ENCODE data around the gene MRPL4. TPM values are rescaled to one million over a fixed set of nuclear protein-coding genes. Genes with fewer than 3 reads are reported as not detected.
A peak's percentile ranks its signal among the peaks of the same experiment; 100 is the strongest.

The MRPL4 gene
- total RNA-seq, 4 donors from 2014 or later: 18.2 to 56.9 (median 31.1) TPM

DNA sequence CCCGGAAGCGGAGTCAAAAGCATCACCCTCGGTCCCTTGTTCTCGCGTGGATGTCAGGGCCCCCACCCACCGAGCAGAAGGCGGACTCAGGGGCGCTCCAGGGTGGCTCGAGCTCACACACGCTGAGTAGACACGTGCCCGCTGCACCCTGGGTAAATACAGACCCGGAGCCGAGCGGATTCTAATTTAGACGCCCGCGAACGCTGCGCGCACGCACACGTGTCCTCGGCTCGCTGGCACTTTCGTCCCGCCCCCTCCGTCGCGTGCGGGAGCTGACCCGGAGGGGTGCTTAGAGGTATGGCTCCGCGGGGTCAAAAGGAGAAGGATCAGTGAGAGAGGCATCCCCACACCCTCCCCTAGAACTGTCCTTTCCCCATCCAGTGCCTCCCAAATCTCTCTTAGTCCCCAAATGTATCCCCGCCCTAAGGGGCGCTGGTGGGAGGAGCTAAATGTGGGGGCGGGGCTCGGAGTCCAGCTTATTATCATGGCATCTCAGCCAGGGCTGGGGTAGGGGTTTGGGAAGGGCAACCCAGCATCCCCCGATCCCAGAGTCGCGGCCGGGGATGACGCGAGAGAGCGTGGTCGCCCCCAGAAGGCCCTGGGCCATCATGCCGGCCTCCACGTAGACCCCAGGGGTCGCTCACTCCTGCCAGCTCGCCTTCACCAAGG is 37.3 kb downstream of the MRPL4 start:
- DNase-seq: no peak
- Histone ChIP-seq H3K9me3 (no peaks in the 10 kb centered on the region), H3K4me3 (peak overlapping the region in 1 of 2 donors; percentile 11), H3K27ac (no peak overlapping the region), H3K36me3 (no peaks in the 10 kb centered on the region), H3K4me1 (peaks cover 0 to 31% of the 10 kb centered on the region in 2 donors), H3K27me3 (peaks cover 39 to 54% of the 10 kb centered on the region in 2 donors)
- TF ChIP-seq, protein P1, sequence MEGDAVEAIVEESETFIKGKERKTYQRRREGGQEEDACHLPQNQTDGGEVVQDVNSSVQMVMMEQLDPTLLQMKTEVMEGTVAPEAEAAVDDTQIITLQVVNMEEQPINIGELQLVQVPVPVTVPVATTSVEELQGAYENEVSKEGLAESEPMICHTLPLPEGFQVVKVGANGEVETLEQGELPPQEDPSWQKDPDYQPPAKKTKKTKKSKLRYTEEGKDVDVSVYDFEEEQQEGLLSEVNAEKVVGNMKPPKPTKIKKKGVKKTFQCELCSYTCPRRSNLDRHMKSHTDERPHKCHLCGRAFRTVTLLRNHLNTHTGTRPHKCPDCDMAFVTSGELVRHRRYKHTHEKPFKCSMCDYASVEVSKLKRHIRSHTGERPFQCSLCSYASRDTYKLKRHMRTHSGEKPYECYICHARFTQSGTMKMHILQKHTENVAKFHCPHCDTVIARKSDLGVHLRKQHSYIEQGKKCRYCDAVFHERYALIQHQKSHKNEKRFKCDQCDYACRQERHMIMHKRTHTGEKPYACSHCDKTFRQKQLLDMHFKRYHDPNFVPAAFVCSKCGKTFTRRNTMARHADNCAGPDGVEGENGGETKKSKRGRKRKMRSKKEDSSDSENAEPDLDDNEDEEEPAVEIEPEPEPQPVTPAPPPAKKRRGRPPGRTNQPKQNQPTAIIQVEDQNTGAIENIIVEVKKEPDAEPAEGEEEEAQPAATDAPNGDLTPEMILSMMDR (IDR thresholded peaks at IDR 0.05): no peak
- no peak for TF ChIP-seq POLR2A (IDR thresholded peaks at IDR 0.05)
- intact Hi-C loops (cut with DNase I; ENCODE audit: low total_unique reads): no loop called here

DNA sequence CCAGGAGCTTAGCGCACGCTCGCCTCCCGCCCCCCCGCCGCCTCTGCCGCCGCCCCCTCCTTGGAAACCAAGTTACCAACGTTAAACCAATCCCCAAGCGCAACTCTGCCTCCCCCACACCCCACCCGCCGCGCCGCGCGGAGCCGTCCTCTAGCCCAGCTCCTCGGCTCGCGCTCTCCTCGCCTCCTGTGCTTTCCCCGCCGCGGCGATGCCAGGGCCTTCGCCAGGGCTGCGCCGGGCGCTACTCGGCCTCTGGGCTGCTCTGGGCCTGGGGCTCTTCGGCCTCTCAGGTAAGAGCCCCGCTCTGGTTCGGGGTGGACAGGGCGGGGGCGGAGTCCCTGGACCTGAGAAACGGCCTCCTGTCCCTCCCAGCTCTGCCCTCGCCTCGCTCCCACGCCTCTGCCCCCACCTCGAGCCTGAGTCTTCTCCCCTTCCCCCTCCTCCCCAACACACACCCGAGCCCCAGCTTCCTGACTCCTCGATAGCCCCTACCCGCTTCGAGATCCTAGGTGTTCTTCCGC is 37.9 kb downstream of the MRPL4 start, which contains the start of gene ICAM5:
Gene ICAM5, plus strand, starts transcription at position 117 of the 521 bp plus-strand sequence. Its CDS starts 92 bp downstream, at position 209.
- no peaks in the 10 kb centered on the region for H3K9me3 ChIP-seq
- peaks cover 39 to 60% of the 10 kb centered on the region in 2 donors for H3K27me3 ChIP-seq
- H3K4me3 ChIP-seq: peak within 1 kb of the TSS in 1 of 2 donors; percentile 11
- intact Hi-C loops (cut with DNase I; ENCODE audit: low total_unique reads): no loop called here
- H3K27ac ChIP-seq: no peak within 1 kb of the TSS
- DNase-seq: no peak
- H3K36me3 ChIP-seq: no peaks in the 10 kb centered on the region
- TF ChIP-seq POLR2A (IDR thresholded peaks at IDR 0.05): no peak
- TF ChIP-seq, protein P1 (IDR thresholded peaks at IDR 0.05): no peak
- H3K4me1 ChIP-seq: peaks cover 0 to 31% of the 10 kb centered on the region in 2 donors

DNA sequence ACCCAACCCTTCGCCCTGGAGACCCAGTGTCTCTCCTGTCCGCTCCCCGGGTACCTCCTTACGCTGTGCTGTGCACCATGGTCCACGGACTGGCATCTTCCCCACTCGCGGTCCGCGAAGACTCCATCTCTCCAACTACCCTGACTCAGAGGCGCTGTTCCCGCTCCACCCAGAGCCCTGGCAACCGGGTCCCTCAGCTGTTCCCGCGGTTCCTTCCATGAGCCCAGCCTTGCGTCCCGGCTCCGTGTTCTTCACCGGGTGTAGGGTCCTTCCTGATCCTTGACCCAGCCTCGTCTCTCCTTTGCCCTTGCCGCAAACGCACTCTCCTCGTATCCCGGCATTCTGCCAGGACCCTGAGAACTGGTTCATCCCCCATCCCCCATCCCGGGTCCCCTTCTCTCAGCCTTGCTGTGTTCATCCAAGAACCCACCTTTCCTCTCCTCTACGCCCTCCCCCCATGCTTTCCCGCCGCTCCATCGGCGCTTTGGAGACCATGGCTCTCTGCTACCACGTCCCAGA is 38.4 kb downstream of the MRPL4 start:
- H3K9me3 ChIP-seq: no peaks in the 10 kb centered on the region

DNA sequence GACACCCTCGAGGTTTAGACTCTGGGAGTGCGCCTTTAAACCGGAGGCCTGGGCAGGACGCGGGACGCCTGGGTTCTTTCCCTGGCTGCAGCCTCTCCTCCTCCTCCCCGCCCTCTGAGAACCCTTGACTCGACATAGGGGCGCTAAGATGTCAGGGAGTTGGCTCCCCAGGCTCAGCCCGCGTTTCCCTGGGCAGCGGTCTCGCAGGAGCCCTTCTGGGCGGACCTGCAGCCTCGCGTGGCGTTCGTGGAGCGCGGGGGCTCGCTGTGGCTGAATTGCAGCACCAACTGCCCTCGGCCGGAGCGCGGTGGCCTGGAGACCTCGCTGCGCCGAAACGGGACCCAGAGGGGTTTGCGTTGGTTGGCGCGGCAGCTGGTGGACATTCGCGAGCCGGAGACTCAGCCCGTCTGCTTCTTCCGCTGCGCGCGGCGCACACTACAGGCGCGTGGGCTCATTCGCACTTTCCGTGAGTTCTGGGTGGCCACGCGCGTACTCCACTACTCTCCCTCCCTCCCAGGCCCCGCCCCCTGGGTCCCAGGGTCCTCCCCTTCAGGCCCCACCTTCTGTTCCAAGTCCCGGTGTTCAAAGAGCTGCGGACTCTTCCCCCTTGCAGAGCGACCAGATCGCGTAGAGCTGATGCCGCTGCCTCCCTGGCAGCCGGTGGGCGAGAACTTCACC is 39.0 kb downstream of the MRPL4 start:
- H3K36me3 ChIP-seq: no peaks in the 10 kb centered on the region
- H3K27me3 ChIP-seq: peaks cover 46 to 71% of the 10 kb centered on the region in 2 donors
- H3K4me1 ChIP-seq: peaks cover 0 to 32% of the 10 kb centered on the region in 2 donors
- H3K4me3 ChIP-seq: peak overlapping the region; percentile 8 to 13
- no peaks in the 10 kb centered on the region for H3K9me3 ChIP-seq
- DNase-seq: peak in 1 of 2 donors; percentile 36
- intact Hi-C loops (cut with DNase I; ENCODE audit: low total_unique reads): no loop called here
- H3K27ac ChIP-seq: no peak overlapping the region
- TF ChIP-seq, protein P1 (IDR thresholded peaks at IDR 0.05): no peak
- no peak for TF ChIP-seq POLR2A (IDR thresholded peaks at IDR 0.05)

More for the DNA sequence above, 38.4 kb downstream of the MRPL4 start:
- DNase-seq: no peak
- TF ChIP-seq POLR2A (IDR thresholded peaks at IDR 0.05): no peak
- TF ChIP-seq, protein P1 (IDR thresholded peaks at IDR 0.05): no peak
- no peak overlapping the region for H3K27ac ChIP-seq
- no peak overlapping the region for H3K4me3 ChIP-seq
- intact Hi-C loops (cut with DNase I; ENCODE audit: low total_unique reads): no loop called here
- peaks cover 44 to 65% of the 10 kb centered on the region in 2 donors for H3K27me3 ChIP-seq
- no peaks in the 10 kb centered on the region for H3K36me3 ChIP-seq
- H3K4me1 ChIP-seq: peaks cover 0 to 31% of the 10 kb centered on the region in 2 donors

All from uterus (tissue), 4 donors.